Mesenchymal stem cell (in vitro differentiated cells and primary cell): ENCODE measurements around the gene VARS2.
"Not testable (repeated sequence)": the region's sequence is repeated elsewhere in the genome, so short reads cannot be mapped to it uniquely, and the experiment has no call there.

Experiments
- DNase-seq: peaks from one replicate; pipeline ENCODE4 v3.0.0-alpha.2; 2013
- H2AFZ ChIP-seq: one replicate; pipeline ENCODE4 v1.6.1; 2013; ENCODE audit warnings: low read depth, mild to moderate bottlenecking, control low read depth, inconsistent platforms, low read length, moderate library complexity
- H2AK5ac ChIP-seq: 2 replicates; pipeline ENCODE4 v1.6.1; 2013; ENCODE audit warnings: low read length, moderate library complexity, mild to moderate bottlenecking, inconsistent platforms; ENCODE audit not compliant: severe bottlenecking
- H2BK120ac ChIP-seq: one replicate; pipeline ENCODE4 v1.6.1; 2013; ENCODE audit warnings: low read depth, mild to moderate bottlenecking, inconsistent platforms, low read length, moderate library complexity
- H2BK12ac ChIP-seq, 2 experiments: one replicate each; pipeline ENCODE4 v1.6.1; 2013; ENCODE audit warnings: inconsistent platforms in 2 of 2, low read length in 2 of 2, mild to moderate bottlenecking in 2 of 2, moderate library complexity in 2 of 2, control low read depth in 1 of 2
- H2BK15ac ChIP-seq: one replicate; pipeline ENCODE4 v1.6.1; 2013; ENCODE audit warnings: mild to moderate bottlenecking, low read depth, inconsistent platforms; ENCODE audit not compliant: poor library complexity, severe bottlenecking
- H2BK5ac ChIP-seq: 2 replicates; pipeline ENCODE4 v1.6.1; 2013; ENCODE audit warnings: low read depth, mild to moderate bottlenecking, low read length, control low read depth, inconsistent platforms; ENCODE audit not compliant: poor library complexity, severe bottlenecking
- H3K14ac ChIP-seq, 2 experiments: one replicate each; pipeline ENCODE4 v1.6.1; 2013; ENCODE audit warnings: inconsistent platforms in 2 of 2, low read length in 2 of 2, control low read depth in 1 of 2, mild to moderate bottlenecking in 1 of 2, moderate library complexity in 1 of 2
- H3K18ac ChIP-seq, 2 experiments: one replicate each; pipeline ENCODE4 v1.6.1; 2013; ENCODE audit warnings: inconsistent platforms in 2 of 2, low read length in 2 of 2, control low read depth in 1 of 2, low read depth in 1 of 2, mild to moderate bottlenecking in 1 of 2
- H3K23ac ChIP-seq, 2 experiments: one replicate each; pipeline ENCODE4 v1.6.1; 2013; ENCODE audit warnings: inconsistent platforms in 2 of 2, low read length in 2 of 2, mild to moderate bottlenecking in 2 of 2, moderate library complexity in 2 of 2, control low read depth in 1 of 2
- H3K27ac ChIP-seq: 2 replicates; pipeline ENCODE4 v1.5.1; 2013; ENCODE audit warnings: mild to moderate bottlenecking, moderate library complexity, low read length, control low read depth, inconsistent platforms; ENCODE audit not compliant: poor library complexity, severe bottlenecking
- H3K27me3 ChIP-seq, 2 experiments: 2 replicates each; pipeline versions ENCODE4 v1.6.1 to v1.7.0; 2013; ENCODE audit warnings: low read length in 2 of 2, mild to moderate bottlenecking in 2 of 2, moderate library complexity in 2 of 2, control low read depth in 1 of 2, inconsistent platforms in 1 of 2; ENCODE audit not compliant: control insufficient read depth in 1 of 2, insufficient read depth in 1 of 2
- H3K36me3 ChIP-seq, 2 experiments: 2 replicates each; pipeline versions ENCODE4 v1.6.1 to v1.7.0; 2013; ENCODE audit warnings: low read length in 2 of 2, control low read depth in 1 of 2, inconsistent platforms in 1 of 2, low read depth in 1 of 2, mild to moderate bottlenecking in 1 of 2; ENCODE audit not compliant: insufficient read depth in 2 of 2, control insufficient read depth in 1 of 2
- H3K4ac ChIP-seq, 2 experiments: one replicate each; pipeline ENCODE4 v1.6.1; 2013; ENCODE audit warnings: inconsistent platforms in 2 of 2, low read length in 2 of 2, mild to moderate bottlenecking in 2 of 2, moderate library complexity in 2 of 2, control low read depth in 1 of 2, low read depth in 1 of 2
- H3K4me1 ChIP-seq: 2 replicates; pipeline ENCODE4 v1.6.1; 2013; ENCODE audit warnings: low read depth, low read length, control low read depth; ENCODE audit not compliant: control insufficient read depth, insufficient read depth
- H3K4me2 ChIP-seq: 2 replicates; pipeline ENCODE4 v1.6.1; 2013; ENCODE audit warnings: low read length, mild to moderate bottlenecking, inconsistent platforms; ENCODE audit not compliant: poor library complexity, severe bottlenecking
- H3K4me3 ChIP-seq, 2 experiments: 2 replicates each; pipeline versions ENCODE4 v1.5.1 to v1.7.0; 2013; ENCODE audit warnings: low read length in 2 of 2, mild to moderate bottlenecking in 2 of 2, control low read depth in 1 of 2, low read depth in 1 of 2; ENCODE audit not compliant: insufficient read depth in 1 of 2
- H3K79me1 ChIP-seq: replicated peaks from 2 replicates; pipeline ENCODE4 v1.6.1; 2013; ENCODE audit warnings: mild to moderate bottlenecking, control low read depth, low read length, inconsistent platforms; ENCODE audit not compliant: poor library complexity, severe bottlenecking
- H3K9ac ChIP-seq: 2 replicates; pipeline ENCODE4 v1.7.0; 2013; ENCODE audit warnings: mild to moderate bottlenecking, low read length, moderate library complexity
- H3K9me3 ChIP-seq: 2 replicates; pipeline ENCODE4 v1.7.0; 2013; ENCODE audit warnings: mild to moderate bottlenecking, low read length; ENCODE audit not compliant: control insufficient read depth
- H4K8ac ChIP-seq: one replicate; pipeline ENCODE4 v1.6.1; 2013; ENCODE audit warnings: inconsistent platforms, mild to moderate bottlenecking, low read length, moderate library complexity
- H4K91ac ChIP-seq: one replicate; pipeline ENCODE4 v1.6.1; 2013; ENCODE audit warnings: mild to moderate bottlenecking, low read length, inconsistent platforms
- WGBS: methylation state at CpG from one replicate; pipeline ENCODE4 v1.1.7; 2013; ENCODE audit warnings: mixed read lengths; 5-methylcytosine and 5-hydroxymethylcytosine counted together

VARS2 gene

DNA sequence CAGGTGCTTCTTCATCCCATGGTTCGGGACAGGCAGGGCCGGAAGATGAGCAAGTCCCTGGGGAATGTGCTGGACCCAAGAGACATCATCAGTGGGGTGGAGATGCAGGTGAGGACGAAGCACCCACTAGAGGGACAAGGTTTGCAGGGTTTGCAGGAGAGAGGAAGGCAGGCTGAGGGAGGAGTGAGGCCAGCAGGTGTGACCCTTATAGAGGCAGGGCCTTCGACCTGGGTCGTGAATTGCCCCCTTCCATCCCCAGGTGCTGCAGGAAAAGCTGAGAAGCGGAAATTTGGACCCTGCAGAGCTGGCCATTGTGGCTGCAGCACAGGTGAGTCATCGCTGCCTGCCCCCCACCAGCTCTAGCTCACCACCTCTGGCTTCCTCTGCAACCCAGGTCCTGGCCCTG, 8.4 kb downstream of the VARS2 start:
- no peak overlapping the region for H2BK12ac ChIP-seq
- H3K27ac ChIP-seq: no peak overlapping the region
- peaks cover 39% of the 10 kb centered on the region for H3K4me1 ChIP-seq
- no peak overlapping the region for H3K9ac ChIP-seq
- H3K23ac ChIP-seq: no peak overlapping the region
- H3K36me3 ChIP-seq: peaks cover 79 to 80% of the 10 kb centered on the region in 2 experiments
- H4K91ac ChIP-seq: no peak overlapping the region
- H3K79me1 ChIP-seq: peaks cover 13% of the 10 kb centered on the region
- no peak overlapping the region for H3K18ac ChIP-seq
- no peak overlapping the region for H3K14ac ChIP-seq
- no peak overlapping the region for H4K8ac ChIP-seq
- H2BK15ac ChIP-seq: no peak overlapping the region
- WGBS: 88% methylated on average over 7 of the region's 7 CpGs
- H2BK120ac ChIP-seq: no peak overlapping the region
- H3K4ac ChIP-seq: no peak overlapping the region
- no peaks in the 10 kb centered on the region for H3K27me3 ChIP-seq
- no peak overlapping the region for H3K4me2 ChIP-seq
- H2AFZ ChIP-seq: no peak overlapping the region
- H3K4me3 ChIP-seq: no peak overlapping the region
- H2AK5ac ChIP-seq: no peak overlapping the region
- DNase-seq: no peak
- H2BK5ac ChIP-seq: no peak overlapping the region
- H3K9me3 ChIP-seq: no peaks in the 10 kb centered on the region

- not testable (repeated sequence) for H2BK15ac ChIP-seq, H2AFZ ChIP-seq, H3K27me3 ChIP-seq, H3K14ac ChIP-seq, H2AK5ac ChIP-seq, H4K91ac ChIP-seq, H3K27ac ChIP-seq, H3K23ac ChIP-seq, H3K4me3 ChIP-seq, H2BK12ac ChIP-seq, H4K8ac ChIP-seq, H3K9ac ChIP-seq, H2BK5ac ChIP-seq, H2BK120ac ChIP-seq, DNase-seq, H3K18ac ChIP-seq, H3K4me2 ChIP-seq, H3K4ac ChIP-seq, H3K79me1 ChIP-seq
- Histone ChIP-seq H3K4me1 (peaks cover 39% of the 10 kb centered on the region), H3K36me3 (peaks cover 67 to 78% of the 10 kb centered on the region in 2 experiments), H3K9me3 (peaks cover 11% of the 10 kb centered on the region)
- WGBS: 86% methylated on average over 9 of the region's 9 CpGs
These were observed 10.1 kb downstream of the VARS2 start for GRCh38 chr6:30924040-30924627.

- Histone ChIP-seq H3K14ac (no peak overlapping the region), H2BK15ac (no peak overlapping the region), H4K8ac (no peak overlapping the region), H3K4me3 (no peak overlapping the region), H3K27me3 (peaks cover 0 to 17% of the 10 kb centered on the region in 2 experiments), H3K18ac (no peak overlapping the region), H3K4me1 (peaks cover 46% of the 10 kb centered on the region), H2BK12ac (no peak overlapping the region), H4K91ac (no peak overlapping the region), H2BK5ac (no peak overlapping the region), H2AFZ (no peak overlapping the region), H3K4ac (no peak overlapping the region), H3K27ac (no peak overlapping the region), H3K4me2 (no peak overlapping the region), H3K9me3 (peaks cover 13% of the 10 kb centered on the region), H2AK5ac (no peak overlapping the region), H3K23ac (no peak overlapping the region), H3K79me1 (no peaks in the 10 kb centered on the region), H3K9ac (no peak overlapping the region), H3K36me3 (peaks cover 42 to 53% of the 10 kb centered on the region in 2 experiments), H2BK120ac (no peak overlapping the region)
- WGBS: 83% methylated on average over 4 of the region's 4 CpGs
- no peak for DNase-seq
These were observed 12.6 kb downstream of the VARS2 start for GRCh38 chr6:30926644-30927043.

DNA sequence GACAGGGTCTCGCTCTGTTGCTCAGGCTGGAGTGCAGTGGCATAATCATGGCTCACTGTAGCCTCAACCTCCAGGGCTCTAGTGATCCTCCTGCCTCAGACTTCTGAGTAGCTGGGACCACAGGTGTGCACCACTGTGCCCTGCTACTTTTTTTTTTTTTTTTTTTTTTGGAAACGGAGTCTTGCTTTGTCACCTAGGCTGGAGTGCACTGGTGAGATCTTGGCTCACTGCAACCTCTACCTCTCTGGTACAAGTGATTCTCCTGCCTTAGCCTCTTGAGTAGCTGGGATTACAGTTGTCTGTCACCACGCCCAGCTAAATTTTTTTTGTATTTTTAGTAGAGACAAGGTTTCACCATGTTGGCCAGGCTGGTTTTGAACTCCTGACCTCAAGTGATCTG, 13.0 kb downstream of the VARS2 start:
- H2BK5ac ChIP-seq, H3K79me1 ChIP-seq, H3K4me2 ChIP-seq, H2BK12ac ChIP-seq, H3K27ac ChIP-seq, DNase-seq, H3K23ac ChIP-seq, H2BK15ac ChIP-seq, H3K4ac ChIP-seq, H2BK120ac ChIP-seq, H3K14ac ChIP-seq, H4K91ac ChIP-seq, H4K8ac ChIP-seq, H3K9ac ChIP-seq, H3K18ac ChIP-seq, H3K4me3 ChIP-seq, H2AFZ ChIP-seq, H2AK5ac ChIP-seq: not testable (repeated sequence)
- Histone ChIP-seq H3K36me3 (peaks cover 38 to 49% of the 10 kb centered on the region in 2 experiments), H3K4me1 (peaks cover 47% of the 10 kb centered on the region), H3K27me3 (peaks cover 0 to 18% of the 10 kb centered on the region in 2 experiments), H3K9me3 (peaks cover 13% of the 10 kb centered on the region)
- WGBS: 95% methylated on average over 2 of the region's 3 CpGs
